ENCODE data around the gene KCTD16.

Gene KCTD16

DNA sequence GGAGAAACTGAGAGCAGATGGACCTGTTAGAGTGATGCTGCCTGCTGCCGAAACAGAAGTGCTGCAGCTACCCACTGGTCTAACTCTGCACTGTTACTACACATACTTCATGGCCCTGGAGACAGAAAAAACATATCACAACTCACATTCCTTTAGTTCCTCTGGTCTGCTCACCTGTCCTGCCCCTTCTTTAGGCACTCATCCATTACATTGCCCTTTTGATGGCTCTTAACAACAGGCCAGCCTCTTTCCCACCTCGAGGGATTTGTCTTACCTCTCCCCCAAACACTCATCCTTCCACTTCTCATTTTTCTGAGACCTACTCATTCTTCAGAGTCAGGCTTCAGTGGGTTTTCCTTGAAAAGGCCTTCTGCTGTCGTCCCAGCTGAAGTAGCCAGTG, 49.2 kb downstream of the KCTD16 start:
- no peak for DNase-seq

DNA sequence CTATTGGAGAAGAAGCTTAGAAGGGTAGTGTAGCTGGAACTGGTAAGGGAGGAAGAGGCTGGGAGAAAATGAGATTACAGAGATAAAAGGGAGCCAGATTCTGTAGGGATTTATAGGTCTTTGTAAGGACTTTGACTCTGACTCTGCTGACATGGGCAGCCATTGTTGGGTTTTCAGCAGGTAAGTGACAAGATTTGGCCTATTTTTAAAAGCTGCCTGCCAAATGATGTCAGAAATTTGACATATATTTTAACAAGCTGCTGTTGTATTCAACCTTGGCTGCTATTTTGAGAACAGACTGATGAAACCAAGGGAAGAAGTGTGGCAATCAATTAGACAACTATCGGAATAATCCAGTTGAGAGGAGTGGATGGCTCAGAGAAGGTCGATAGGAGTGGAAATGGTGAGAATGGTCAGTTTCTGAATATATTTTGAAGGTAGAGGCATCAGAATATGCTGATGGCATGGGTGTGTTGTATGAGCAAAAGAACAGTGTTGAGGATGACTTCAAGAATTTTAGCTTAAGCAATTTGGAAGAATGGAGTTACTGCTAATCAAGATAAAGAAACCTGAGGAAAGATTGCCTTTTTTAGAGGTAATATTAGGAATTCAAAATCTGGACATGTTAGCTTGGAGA, 56.8 kb downstream of the KCTD16 start:
- DNase-seq = no peak

DNA sequence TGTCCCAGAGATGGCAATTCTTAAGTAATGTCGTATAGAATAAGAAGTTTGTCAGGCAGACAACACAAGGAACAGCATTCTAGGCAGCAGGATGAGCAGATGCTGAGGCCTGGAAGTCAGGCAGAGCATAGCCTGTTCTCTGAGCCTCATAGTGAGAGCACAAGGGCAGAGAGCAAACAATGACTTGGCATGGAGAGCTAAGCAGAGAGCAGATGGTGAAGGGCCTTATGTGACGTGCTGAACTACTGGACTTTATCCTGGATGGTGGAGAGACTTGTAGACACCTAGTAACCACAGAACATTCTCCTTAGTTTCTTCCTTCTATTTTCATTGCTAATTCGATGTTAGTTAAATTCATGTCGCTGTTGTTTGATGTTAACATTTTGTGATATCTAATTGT, 60.1 kb downstream of the KCTD16 start:
- DNase-seq = no peak

DNA sequence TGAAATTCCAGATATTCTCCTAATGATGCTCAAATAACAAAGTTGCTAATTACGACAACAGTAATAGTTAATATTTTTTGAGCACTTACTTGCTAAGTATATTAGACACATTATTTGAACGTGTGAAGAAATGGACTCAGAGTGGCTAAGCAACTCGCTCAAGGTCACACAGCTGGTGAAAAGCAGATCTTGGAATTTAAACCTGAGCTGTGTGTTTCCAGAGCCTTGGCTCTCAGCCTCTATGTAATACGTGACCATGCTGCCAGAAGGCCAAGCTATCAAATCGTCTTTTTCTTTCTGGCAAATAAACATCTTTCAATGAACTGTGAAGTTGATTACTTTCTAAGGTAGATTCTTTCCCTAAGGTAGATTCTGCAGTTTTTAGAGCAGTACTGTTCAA, 61.6 kb downstream of the KCTD16 start:
- no peak for DNase-seq

DNA sequence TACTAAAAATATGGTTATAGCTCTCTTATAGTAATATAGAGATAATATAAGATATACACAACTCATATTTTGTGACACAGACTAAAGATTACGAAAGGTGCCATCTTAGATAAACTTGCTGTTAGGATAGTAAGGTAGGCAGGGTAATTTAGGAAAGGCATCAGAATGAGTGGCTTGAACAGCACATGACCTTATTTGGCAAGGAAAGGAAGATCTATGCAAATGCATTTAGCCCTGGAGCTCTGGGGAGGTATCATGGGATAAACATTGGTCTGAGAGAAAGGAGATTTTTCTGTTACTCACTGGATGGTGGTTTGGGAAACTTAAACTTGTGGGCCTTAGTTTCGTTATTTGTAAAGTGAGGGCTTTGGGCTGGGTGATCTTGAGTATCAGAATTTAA, 65.8 kb downstream of the KCTD16 start:
- DNase-seq = no peak

DNA sequence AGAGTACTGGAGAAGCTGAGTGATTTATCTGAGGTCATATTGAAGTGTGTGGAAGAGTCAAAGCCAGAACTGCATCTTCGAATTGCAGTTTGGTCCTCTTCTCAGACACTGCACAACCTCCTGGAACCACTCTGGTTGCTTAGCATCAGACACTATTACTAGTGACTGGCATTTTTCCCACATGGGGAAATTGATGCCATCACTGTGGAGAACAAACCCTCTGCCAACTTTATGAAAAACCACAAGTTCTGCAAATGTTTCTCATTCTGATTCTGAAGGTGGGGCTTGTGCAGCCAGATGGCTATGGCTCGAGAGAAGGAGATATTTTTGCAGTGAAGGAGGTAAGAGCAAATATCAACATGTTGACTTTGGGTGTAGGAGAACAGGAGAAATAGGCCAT, 67.2 kb downstream of the KCTD16 start:
- no peak for DNase-seq

DNA sequence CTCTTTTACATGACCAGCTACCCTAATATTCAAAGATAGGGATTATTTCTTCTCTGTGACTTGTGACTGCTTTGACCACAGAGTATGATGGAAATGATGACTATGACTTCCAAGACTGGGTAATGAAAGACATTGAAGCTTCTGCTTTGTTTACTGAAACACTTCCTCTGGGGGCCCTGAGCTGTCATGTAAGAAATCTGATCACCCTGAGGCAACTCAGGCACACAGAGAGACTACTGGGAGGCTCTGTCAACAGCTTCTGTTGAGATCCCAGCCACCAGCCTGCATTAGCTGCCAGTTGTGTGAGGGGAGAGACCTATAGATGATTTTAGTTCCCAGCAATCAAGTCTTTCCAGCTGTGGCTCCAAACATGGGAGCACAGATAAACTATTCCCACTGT, 76.5 kb downstream of the KCTD16 start:
- no peak for DNase-seq

DNA sequence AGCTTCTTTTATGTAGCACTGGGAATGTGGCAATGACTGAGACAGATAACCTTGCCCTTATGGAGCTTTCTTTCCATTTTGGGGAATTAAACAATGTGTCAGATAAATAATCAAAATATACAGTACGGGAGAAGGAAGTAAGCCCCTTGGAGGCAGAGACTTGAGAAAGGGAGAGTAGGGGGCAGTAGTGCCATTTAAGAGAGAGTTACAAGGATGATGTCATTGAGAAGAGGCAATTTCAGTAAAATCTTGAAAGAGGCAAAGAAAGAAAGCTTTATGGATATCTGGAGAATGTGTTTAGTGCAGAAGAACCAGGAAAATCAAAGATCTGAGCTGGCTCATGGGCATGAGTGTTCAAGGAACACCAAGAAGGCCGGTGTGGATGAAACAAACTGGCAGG, 77.3 kb downstream of the KCTD16 start:
- no peak for DNase-seq

DNA sequence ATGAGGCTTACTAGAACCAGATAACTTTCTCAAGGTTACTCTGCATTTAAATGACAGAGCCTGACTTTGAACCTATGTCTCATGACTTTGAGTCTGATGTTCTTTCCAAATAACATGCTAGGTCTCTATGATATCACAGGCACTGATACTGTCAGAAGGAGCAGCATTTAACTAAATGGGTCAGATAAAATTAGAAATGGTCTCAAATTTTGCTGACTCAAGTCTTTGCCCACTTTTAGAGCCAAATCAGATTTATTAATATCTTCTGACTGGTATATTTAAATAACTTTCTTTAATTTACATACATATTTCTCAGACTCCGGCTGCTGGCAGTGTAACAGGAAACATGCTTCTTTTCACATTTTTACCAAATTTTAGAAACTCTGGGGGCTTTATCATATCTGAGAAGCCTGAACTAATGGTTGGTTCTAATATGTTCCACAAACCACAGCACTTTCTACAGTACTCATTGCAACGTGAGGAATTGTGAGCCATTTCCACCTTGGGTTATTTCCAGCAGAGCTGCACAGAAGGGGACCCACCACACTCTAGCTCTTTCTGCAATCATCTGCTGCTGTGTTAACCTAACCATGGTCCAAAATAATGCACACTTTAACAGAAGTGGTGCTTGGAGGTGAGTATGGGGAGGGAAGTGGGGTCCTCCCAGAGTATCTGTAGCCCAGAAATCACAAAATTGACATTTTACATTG, 79.2 kb downstream of the KCTD16 start:
- DNase-seq = no peak

DNA sequence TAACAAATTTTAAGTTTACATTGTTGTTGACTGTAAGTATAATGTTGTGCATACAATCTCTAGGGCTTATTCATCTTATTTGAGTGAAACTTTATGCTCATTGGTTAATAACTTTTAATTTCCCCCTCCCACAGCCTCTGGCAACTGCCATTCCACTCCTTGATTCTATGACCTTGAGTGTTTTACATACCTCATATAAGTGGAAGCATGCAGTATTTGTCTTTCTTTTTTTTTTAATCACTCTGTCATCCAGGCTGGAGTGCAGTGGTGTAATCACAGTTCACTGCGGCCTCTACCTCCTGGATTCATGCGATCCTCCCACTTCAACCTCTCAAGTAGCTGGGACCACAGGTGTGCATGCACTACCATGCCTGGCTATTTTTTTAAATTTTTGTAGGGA, 83.9 kb downstream of the KCTD16 start:
- DNase-seq = no peak

DNA sequence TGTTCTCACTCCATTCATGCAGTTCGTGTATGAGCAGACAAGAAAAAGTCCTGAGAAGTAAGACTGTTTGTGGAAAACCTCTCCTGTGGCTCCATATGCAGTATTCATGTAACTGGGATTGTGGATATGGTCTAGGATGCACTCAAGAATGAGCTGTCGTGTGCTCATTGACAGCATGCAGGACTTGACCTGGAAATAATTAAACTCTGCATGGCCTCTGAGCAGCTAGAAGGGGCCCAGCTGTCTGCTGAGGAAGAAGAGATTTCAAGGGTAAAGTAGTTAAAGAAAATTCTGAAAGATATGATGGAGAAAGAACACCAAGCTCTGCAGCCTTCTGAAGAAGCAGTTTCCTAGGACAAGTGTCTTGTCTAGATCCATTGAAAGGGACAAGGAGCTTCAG, 89.4 kb downstream of the KCTD16 start:
- DNase-seq = no peak

DNA sequence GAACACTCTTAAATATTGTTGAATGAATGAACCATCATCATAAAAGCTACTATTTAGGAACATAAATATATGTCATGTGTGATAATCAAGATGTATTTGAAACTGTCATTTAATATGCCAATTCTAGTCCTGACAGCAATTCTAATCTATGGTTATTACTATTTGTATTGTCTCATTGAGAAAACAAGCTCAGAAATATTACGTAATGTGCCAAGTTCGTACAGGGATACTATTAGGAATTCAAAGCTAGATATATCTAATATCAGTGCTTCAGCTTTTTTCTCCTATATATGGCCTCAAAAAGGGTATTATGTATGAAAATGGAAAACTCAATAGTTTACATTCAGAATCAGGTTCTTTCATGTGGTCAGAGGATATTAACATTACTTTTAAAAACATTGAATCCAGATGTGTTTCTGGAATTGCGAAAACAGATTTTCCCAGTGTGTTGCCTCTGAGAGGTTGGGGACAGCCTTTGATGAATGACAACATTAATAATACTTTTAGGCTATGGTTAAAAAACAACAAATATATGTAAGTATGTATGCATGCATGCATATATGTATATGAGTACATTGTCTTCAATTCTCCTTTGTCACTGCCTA, 95.1 kb downstream of the KCTD16 start:
- no peak for DNase-seq

DNA sequence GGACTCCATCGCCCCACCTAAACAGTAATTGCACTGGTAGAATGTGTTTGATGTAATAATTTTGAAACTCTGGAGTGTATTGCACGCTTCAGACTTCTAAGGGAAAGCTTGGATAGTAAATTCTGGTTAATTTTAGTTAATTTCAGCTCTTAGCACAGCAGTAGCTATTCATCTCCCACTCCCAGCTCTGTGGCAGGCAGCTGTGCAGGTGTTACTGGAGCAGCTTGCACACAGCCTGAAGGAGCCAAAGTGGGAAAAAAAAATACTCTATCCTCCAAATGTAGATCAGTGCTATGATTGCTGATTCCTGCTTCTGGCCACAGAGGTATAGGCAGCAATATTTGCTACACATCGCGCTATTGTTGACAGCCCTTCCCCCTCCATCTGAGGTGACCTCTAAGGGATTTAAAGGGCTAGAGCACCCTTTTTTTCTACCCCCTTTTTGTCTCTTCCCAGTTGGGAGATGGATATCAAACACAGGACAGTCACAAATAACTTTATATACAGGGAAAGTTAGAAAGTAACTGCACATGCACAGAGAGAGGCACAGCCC, 97.4 kb downstream of the KCTD16 start:
- DNase-seq = no peak

DNA sequence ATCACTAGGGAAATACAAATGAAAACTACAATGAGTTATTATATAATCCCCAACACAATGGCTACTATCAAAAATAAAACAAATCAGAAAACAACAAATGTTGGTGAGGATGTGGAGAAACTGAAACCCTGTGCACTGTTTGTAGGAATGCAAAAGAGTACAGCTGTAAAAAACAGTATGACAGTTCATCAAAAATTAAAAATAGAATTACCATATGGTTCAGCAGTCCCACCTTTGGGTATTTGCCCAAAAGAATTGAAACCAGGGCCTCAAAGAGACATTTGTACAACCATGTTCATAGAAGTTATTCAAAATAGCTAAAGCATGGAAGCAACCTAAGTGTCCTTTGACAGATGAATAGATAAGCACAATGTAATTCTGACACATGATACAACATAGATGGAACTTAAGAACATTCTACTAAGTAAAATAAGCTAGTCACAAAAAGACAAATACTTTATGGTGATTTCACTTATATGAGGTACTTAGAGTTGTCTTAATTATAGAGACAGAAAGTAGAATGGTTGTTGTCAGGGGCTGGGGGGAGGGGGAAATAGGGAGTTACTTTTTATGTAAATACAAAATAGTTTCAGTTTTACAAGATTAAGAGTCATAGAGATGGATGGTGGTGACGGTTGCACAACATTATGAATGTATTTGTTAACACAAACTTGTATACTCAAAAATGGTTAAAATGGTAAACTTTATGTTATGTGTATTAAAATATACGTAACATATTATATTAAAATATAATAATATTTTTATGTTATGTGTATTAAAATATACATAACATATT, 102.8 kb downstream of the KCTD16 start:
- no peak for DNase-seq

DNA sequence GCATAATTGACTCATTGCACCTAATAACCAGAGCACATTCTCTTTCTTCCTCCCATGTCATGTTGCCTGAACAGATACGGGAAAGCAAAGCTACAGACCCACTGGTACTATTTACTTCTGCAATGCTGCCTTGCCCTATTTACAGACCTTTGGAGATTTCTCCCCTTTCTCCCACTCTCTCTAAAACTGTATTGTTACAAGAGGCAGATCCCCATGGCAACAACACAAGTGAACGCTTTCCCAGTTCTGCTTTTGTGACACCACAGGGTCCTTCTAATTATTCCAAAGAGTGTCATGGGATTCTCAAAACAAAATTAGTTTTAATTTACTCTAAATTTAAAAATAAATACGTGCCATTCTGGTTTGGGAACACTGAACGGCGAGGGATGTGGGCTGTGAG, 104.7 kb downstream of the KCTD16 start:
- no peak for DNase-seq

DNA sequence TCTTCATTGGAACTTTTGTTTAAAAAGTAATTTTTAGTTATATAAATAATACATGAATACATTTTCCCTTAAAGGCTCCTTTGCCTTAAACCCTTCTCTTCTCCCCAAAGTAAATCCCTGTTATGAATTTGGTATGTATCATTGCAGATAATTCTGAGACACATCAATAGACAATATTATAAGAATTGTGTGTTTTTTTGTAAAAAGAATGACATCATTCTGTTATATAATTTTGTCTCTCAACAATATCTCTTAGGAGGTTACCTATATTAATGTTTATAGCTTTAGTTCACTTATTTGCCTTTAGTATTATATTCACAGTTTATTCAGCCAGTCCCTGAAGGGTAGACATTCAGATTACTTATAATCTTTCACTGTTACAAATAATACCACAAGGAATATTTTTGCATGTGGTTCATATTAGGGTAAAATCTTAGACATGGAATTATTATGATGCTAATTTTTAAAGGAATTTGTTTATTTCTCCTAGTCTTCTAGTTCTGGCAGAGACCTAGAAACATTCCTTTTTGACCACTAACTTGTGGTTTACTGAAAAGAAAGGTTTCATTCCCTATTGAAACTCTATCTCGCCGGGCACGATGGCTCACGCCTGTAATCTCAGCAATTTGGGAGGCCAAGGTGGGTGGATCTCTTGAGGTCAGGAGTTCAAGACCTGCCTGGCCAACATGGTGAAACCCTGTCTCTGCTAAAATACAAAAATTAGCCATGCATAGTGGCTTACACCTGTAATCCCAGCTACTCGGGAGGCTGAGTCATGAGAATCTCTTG, 105.6 kb downstream of the KCTD16 start:
- no peak for DNase-seq

DNA sequence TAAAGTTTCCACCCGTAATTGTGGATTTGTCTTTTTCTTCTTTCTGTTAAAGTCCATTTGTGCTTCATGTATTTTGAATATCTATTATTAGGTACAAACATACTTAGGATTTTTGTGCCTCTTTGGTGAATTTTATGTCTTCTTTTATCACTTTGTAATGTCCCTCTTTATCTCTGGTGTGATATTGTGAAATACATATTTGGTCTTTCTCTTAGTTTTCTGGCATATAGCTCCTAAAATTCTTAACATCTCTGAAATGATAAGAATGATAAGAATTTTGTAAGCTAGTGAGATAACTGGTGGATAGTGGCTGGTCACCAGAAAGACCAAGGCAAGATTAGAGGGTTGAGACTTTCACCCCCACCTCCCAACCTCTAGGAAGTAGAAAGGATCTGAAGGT, 111.1 kb downstream of the KCTD16 start:
- no peak for DNase-seq

DNA sequence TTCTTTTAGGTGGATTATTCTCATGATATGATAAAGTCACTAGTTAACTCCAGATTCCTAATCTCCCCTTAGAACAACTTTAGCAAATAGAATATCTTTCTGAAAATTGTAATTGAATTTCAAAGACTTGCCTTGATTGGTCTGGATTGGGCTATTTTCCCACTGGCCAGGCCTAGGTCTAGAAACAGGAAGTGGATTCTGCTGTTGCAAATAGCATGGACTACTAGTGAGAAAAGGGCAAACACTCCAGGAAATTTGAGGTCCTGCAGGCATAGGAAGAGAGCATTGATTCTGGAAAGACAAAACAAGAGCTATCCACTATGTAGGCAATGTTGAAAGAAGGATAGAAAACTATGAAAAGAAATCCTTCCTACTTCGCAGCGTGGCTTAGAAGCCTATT, 113.4 kb downstream of the KCTD16 start:
- DNase-seq = no peak

DNA sequence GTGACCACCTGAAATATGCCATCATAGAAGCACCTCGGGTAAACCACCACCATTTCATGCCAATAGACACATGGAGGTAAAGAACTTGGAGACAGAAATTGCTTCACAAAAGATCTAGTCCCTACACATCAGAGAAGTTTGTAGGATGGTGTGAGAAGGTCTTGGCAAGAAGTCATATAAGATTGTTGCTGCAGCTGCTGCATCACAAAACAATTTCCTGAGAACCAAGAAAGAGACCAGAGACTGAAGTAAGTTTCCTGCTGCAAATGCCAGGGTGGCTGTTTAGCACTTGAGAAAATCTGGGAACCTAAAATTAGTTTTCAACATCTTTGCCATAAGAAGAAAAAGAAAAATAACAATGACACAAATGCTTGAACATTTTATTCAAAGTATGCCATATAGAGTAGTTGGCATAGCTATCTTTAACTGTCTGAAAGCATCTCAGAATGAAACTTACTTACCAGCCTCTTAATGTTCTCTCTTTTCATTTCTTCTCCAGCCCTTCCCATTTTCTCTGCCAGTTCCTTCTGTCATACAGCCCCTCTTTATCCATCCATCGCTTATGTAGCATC, 114.3 kb downstream of the KCTD16 start:
- DNase-seq = no peak

DNA sequence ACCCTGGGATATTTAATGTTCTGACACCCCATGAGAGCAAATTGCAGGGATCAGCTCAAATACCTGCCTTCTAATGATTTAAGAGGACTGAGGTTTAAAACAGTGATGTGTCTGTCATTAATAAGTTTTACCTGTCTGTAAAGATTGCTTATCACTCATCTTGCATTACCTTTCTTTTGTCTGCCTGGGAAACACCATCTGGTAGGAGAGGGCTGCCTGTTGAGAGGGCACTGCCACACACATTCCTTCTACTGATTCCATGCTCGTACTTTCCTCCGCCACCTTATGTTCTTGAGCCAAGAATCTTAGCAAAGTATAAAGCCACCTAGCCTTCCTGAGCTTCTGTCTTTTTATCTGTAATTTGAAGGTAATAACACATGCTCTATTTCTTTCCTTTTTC, 118.6 kb downstream of the KCTD16 start:
- no peak for DNase-seq

DNA sequence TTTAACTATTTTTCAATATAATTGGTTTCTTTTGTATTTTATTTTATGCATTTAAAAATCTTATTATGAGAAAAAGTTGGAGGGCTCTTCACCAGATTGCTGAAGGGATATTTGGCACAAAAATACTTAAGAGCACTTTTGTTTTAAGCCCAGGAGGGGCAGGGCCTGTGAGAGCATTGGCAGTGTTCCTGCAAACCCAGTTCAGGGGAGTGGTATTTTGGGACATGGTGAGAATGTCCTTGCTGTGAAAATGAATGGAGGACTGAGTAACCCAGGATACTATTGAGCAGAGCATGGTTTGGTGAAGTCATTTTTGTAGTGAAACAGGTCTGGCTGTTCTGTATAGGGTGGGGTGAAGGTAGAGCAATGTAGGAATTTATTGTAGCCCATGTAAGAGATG, 121.4 kb downstream of the KCTD16 start:
- no peak for DNase-seq

DNA sequence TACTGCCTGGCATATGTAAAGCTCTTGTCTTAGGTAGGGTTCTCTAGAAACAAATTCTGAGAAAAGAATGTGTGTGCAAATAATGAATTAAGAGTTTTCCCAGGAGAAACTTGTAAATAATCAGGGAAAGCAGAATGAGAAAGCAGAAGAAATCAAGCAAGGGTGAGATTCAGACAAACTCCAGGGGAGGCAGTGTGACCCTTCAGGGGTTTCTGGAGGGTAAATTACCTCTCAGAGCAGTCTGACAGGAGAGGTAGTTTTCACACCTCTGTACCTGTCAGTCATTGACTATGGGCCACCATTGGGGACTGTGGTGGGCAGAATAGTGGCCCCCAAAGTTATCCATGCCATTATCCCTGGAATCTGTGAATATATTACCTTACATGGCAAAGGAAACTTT, 124.6 kb downstream of the KCTD16 start:
- DNase-seq = no peak
